Right cardiac atrium (tissue), 5 donors: ENCODE results near the gene BPIFB2. TPM values are rescaled to one million over a fixed set of nuclear protein-coding genes. Genes with fewer than 3 reads are reported as not detected.

Experiments
- ATAC-seq, 2 donors: fragments of 200-7000 bp; cut with Tn5 transposase; one replicate each; pipeline versions ENCODE4 v1.8.0 to v1.9.1; 2020; ENCODE audit warnings: moderate library complexity in 2 of 2, mild to moderate bottlenecking in 1 of 2
- DNase-seq, 3 donors: peaks; one replicate each; pipeline ENCODE4 v3.0.0-alpha.2; 2020
- H3K27ac ChIP-seq: one replicate; pipeline ENCODE4 v1.5.1; 2013; ENCODE audit warnings: mild to moderate bottlenecking, low read length, control low read depth, moderate library complexity
- H3K27me3 ChIP-seq: one replicate; pipeline ENCODE4 v1.6.1; 2013; ENCODE audit not compliant: control insufficient read depth, insufficient read depth
- H3K4me1 ChIP-seq: one replicate; pipeline ENCODE4 v1.6.1; 2013; ENCODE audit warnings: low read length; ENCODE audit not compliant: control insufficient read depth, insufficient read depth
- H3K4me3 ChIP-seq: one replicate; pipeline ENCODE4 v1.5.1; 2013; ENCODE audit warnings: low read length, control low read depth
- H3K9me3 ChIP-seq: one replicate; pipeline ENCODE4 v1.6.1; 2013; ENCODE audit warnings: low read length; ENCODE audit not compliant: control insufficient read depth
- WGBS: extraction: QIAGEN DNeasy Blood & Tissue Kit; methylation state at CpG from one replicate; pipeline ENCODE4 v1.1.7; 2013; 5-methylcytosine and 5-hydroxymethylcytosine counted together
- intact Hi-C, 4 donors: fragments of 100-400 bp; cut with DNase I; formaldehyde crosslinking; loops; one replicate each; pipeline versions ENCODE4 v1.11.0 to v1.14.0; 2022 to 2023
- polyA plus RNA-seq: library from polyadenylated mRNA; stranded (reverse); fragments of 200-250 nt; gene quantifications from one replicate; pipeline ENCODE4 v1.2.3, GENCODE V29; 2013
- total RNA-seq, 4 donors: library from RNA; stranded (reverse); fragmentation: NEBNext Ultra II Directional; extraction: Animal tissue kit (Norgen Biotek cat#: 25700); gene quantifications; one replicate each; pipeline ENCODE4 v1.2.1, GENCODE V29; 2021
- donor health status: healthy with polysubstance abuse.
- donor health status: DM: no; HTN: yes; CAD: no.
- donor health status: DM: no; HTN: no; CAD: no.
- donor health status: DM: no; HTN: yes; CAD: no; lungs with severe emphysema.
- donor health status: DM: yes; HTN: yes; CAD: no.

The BPIFB2 gene
- total and polyA plus RNA-seq, 5 donors = not detected

DNA sequence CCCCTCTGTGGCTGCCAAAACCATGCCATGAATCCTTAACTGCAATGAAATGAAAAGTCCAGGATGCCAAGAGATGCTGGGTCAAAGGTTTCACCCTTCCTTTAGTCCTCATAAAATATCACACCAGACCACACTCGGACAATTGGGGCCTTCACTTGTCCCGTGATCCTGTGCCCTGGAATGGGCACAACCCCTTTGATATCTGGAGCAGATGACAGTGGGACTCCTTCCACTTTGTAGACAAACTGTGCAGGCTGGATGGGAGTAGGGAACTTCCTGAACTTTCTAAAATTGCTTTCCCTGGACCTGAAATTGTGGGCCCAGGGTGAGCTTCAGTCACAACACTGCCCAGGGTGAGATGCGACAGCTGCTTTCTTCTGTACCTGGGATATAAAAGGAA is 14.4 kb downstream of the BPIFB2 start:
- Histone ChIP-seq H3K27ac (no peak overlapping the region), H3K27me3 (no peaks in the 10 kb centered on the region), H3K4me1 (no peaks in the 10 kb centered on the region), H3K4me3 (no peak overlapping the region), H3K9me3 (no peaks in the 10 kb centered on the region)
- DNase-seq (no peak), ATAC-seq (no peak)
- WGBS = 73% methylated on average over 3 of the region's 3 CpGs
- intact Hi-C loops = no loop called here

DNA sequence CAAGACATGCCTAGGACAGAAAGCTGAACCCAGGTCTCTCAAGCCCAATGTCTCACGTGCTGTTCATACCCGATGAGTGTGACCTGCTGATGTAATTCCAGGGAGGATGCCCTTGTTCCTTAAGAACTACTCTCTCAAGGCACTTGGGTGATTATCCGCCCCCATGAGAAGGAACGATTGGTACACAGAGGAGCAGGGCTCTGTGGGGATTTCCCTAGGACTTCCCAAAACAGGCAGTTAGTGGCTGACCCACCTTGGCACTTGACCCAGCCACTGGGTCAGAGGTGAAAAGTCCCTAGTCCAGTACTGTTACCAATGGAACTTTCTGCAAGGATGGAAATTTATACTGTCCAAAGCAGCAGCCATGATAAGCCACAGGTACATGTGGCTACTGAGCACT is 14.8 kb downstream of the BPIFB2 start:
- ATAC-seq = no peak
- intact Hi-C loops = no loop called here

DNA sequence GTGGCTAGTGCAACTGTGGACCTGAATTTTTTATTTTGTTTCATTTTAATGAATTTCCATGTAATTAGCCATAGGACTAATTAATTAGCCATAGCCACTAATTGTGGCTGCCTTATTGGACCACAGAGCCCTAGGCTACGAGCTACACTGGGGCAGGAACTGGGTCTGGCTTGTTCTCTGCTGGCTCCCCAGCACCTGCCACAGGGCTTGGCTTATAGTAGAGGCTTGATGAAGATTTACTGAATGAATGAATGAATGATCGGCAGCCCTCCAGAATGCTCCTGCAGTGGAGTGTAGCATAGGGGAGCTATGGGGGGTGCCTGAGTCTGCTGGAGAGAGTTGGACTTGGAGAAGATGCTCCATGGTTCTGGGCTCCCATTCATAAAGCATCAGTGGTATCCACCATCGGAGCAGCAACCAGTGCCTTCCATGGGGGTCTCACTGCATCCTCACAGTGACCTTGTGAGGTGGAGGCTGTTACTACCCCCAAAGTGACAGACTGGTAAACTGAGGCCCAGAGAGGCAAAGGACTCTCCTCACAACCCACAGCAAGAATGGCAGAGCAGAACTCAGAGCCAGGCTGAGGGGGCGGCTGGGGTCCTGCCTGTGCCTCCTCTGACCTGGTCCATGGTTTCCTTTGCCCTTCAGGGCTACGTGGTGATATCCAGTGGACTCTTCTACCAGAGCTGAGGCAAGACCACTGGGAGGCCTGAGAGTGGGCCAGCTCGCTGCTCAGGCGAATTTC is 15.4 kb downstream of the BPIFB2 start:
- WGBS = 83% methylated on average over 7 of the region's 7 CpGs
- ATAC-seq (no peak), DNase-seq (no peak)
- H3K27me3 ChIP-seq = no peaks in the 10 kb centered on the region
- H3K4me1 ChIP-seq = no peaks in the 10 kb centered on the region
- H3K4me3 ChIP-seq = no peak overlapping the region
- intact Hi-C loops = no loop called here
- no peak overlapping the region for H3K27ac ChIP-seq
- no peaks in the 10 kb centered on the region for H3K9me3 ChIP-seq

More for the DNA sequence above, 14.8 kb downstream of the BPIFB2 start:
- H3K27me3 ChIP-seq = no peaks in the 10 kb centered on the region
- no peak for DNase-seq
- no peaks in the 10 kb centered on the region for H3K4me1 ChIP-seq
- H3K9me3 ChIP-seq = no peaks in the 10 kb centered on the region
- no peak overlapping the region for H3K27ac ChIP-seq
- H3K4me3 ChIP-seq = no peak overlapping the region
- 65% methylated on average over 4 of the region's 4 CpGs for WGBS

DNA sequence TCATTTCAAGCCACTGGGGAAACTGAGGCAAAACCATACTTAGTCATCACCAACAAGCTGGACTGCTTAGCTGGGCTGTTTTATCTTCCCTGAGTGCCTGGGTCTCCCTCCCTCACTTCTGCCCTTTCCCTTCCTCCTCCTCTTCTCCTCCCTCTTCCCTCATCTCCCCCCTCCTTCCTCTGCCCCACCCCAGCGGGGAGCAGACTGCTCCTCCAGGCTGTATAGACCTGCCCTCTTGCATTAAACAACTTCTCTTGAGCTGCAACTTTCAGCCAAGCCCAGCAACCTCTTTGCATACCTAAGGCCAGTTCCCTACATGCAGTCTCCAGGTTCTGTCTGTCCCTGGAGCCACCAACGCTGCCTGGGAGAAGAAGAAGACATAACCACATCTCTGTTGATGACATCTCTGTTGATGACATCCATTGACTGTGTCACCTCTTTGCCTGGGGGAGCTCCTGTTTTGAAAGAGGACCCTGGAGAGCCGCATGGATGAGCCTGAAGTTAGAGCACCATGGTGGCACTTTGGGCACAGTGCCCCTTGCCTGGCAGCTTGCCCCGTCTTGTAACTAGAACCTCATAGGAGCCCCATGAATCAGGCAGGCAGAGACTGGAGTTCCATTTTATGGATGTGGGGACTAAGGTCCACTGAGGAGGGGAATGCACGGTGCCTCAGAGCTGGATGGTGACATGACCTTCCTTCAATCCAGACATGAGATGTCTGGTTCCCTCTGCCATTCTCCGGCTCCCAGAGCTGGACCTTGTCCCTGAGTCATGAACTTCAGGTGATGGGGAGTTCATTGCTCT is 16.1 kb downstream of the BPIFB2 start:
- WGBS = 67% methylated on average over 6 of the region's 6 CpGs

DNA sequence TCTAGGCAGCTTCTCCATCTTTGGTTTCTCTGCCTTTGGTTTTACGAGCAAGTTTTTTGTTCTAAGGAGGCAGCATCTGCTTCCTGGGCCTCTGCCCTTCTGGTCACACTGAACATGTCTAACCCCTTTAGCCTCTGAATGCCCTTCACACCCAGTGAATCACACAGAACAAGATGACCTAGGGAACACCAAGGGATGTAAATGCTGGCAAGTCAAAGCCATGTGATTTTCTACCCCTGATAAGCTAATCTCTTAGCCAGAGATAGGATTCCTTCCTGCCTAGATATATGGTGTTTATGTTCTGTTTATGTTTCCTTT is 16.7 kb downstream of the BPIFB2 start:
- DNase-seq (no peak), ATAC-seq (no peak)
- intact Hi-C loops = no loop called here
- no peaks in the 10 kb centered on the region for H3K27me3 ChIP-seq
- 63% methylated on average over 1 of the region's 1 CpG for WGBS
- H3K27ac ChIP-seq = no peak overlapping the region
- H3K4me1 ChIP-seq = no peaks in the 10 kb centered on the region
- H3K4me3 ChIP-seq = no peak overlapping the region
- no peaks in the 10 kb centered on the region for H3K9me3 ChIP-seq

More for the DNA sequence above, 16.1 kb downstream of the BPIFB2 start:
- H3K27me3 ChIP-seq = no peaks in the 10 kb centered on the region
- H3K27ac ChIP-seq = no peak overlapping the region
- no peaks in the 10 kb centered on the region for H3K9me3 ChIP-seq
- no peaks in the 10 kb centered on the region for H3K4me1 ChIP-seq
- H3K4me3 ChIP-seq = no peak overlapping the region
- ATAC-seq (no peak), DNase-seq (no peak)
- intact Hi-C loops = no loop called here

DNA sequence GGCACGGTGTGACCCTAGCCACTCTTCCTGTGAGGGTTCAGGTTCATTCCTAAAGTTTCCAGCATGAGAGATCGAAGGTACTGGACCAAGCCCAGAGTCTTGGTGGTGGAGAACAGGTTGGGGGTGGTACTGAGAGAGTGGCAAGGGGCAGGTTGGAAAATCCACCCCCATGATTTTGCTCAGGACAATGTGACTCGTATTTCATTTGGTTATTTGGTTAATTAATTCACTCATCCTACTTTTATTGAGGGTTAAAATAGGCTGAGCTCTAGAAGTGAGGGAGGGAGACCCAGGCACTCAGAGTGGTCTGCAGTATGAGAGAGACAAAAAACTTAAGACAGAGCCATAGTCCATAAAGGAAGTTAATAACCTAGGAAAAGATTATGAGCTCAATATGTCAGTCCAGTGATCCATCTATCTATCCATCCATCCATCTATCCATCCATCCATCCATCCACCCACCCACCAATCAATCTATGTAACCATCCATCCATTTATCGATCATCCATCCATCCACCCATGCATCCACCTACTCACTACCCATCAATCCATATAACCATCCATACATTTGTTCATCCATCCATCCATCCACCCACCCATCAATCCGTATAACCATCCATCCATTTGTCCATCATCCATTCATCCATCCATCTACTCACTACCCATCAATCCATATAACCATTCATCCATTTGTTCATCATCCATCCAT is 17.3 kb downstream of the BPIFB2 start:
- Histone ChIP-seq H3K4me3 (no peak overlapping the region), H3K27ac (no peak overlapping the region), H3K27me3 (no peaks in the 10 kb centered on the region), H3K4me1 (no peaks in the 10 kb centered on the region), H3K9me3 (no peaks in the 10 kb centered on the region)
- 70% methylated on average over 5 of the region's 5 CpGs for WGBS
- DNase-seq (no peak), ATAC-seq (no peak)
- intact Hi-C loops = no loop called here

DNA sequence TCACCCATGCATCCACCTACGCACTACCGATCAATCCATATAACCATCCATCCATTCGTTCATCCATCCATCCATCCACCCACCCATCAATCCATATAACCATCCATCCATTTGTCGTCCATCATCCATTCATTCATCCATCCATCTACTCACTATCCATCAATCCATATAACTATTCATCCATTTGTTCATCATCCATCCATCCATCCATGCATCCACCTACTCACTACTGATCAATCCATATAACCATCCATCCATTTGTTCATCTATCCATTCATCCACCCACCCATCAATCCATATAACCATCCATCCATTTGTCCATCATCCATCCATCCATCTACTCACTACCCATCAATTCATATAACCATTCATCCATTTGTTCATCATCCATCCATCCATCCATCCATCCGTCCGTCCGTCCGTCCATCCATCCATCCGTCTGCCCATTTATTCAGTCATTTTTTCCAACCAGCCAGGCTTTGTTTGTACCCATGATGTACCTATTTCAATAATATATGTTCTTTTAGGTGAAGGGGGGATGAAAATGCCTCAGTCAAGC is 17.9 kb downstream of the BPIFB2 start:
- no peak overlapping the region for H3K4me3 ChIP-seq
- H3K9me3 ChIP-seq = no peaks in the 10 kb centered on the region
- DNase-seq (no peak), ATAC-seq (no peak)
- H3K27me3 ChIP-seq = no peaks in the 10 kb centered on the region
- intact Hi-C loops = no loop called here
- 47% methylated on average over 9 of the region's 9 CpGs for WGBS
- H3K4me1 ChIP-seq = no peaks in the 10 kb centered on the region
- no peak overlapping the region for H3K27ac ChIP-seq

DNA sequence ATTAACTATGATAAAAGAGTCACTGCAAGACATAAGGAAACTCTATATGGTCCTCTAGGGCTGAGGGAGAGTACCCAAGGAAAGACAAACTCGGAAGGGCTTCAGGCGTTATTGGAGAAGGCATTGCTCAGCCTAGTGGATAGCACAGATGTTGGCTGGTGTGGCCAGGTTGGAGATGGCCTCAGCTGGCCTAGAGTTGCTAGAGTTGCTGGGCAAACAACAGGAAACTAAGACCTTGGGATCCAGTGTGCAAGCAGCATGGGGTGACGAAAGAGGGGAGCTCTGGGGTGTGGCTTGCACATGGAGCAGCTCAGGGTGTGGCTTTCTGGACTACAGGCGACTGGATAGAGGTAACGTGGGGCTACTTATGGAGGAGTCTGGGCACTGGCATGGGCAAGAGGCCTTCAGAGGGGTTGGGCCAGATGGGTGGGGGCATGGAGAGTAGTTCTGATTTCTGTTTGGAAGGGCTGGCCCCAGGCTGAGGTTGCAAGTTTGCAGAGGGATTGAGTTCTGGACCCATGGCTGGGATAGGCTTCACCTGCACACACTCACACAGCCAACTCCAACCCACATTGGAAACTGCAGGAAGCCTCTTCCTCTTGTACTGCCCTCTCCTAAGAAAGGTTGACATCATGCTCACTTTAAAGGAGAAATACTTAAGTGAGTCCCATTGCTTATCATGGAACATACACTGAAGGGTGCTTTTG is 18.7 kb downstream of the BPIFB2 start:
- no peak overlapping the region for H3K27ac ChIP-seq
- ATAC-seq (no peak), DNase-seq (no peak)
- H3K4me1 ChIP-seq = no peaks in the 10 kb centered on the region
- no peaks in the 10 kb centered on the region for H3K27me3 ChIP-seq
- intact Hi-C loops = no loop called here
- no peak overlapping the region for H3K4me3 ChIP-seq
- H3K9me3 ChIP-seq = no peaks in the 10 kb centered on the region
- WGBS = 61% methylated on average over 5 of the region's 5 CpGs

DNA sequence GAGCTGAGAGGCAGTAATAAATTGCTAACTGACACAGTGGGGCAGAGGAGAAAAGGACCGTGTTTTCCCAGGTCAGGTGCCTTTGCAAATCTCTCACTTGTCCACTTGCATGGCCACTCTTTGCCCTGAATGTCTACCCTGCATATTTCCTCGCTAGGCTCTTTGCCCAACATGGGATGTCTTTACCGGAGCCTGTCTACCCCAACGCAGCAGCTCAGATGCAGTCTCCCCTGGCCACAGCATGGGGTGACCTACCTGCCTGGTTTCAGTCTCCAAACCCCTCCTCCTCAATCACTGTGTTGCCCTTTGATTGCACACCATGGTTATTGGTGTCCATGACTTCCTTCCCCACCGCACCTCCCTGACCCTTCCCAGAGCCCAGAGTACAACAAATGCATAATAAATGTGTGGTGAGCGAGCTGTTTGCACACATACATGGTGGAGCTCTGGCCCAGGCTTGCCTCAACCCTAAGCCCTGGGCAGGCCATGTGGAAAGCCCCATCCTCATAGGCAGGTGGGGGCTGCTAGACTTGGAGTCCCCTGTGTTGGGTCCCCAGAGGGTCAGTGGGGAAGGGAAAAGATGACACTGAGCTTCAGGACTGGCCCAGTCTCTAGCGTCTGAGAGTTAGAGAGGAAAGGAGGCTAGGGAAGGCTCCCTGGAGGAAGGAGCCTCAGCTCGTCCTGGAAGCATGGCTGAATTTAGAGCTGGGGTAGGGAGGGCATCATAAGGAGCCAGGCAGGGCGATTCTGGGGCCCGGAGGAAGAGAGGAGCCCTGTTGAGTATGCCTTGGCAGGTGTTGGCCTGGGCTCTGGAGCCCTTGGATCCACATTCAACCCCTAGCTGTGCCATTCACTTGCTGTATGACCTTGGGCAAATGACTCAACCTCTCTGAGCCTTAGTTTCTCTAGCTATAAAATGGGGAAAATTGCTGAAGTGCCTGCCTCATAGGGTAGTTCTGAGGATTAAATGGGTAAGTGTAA is 19.6 kb downstream of the BPIFB2 start:
- Histone ChIP-seq H3K4me3 (no peak overlapping the region), H3K27me3 (no peaks in the 10 kb centered on the region), H3K4me1 (no peaks in the 10 kb centered on the region), H3K9me3 (no peaks in the 10 kb centered on the region), H3K27ac (no peak overlapping the region)
- no peak for ATAC-seq
- DNase-seq = no peak
- WGBS = 75% methylated on average over 10 of the region's 10 CpGs
- intact Hi-C loops = no loop called here
